GM10266 (cell line): ENCODE measurements around the gene ARNT2.

Experiments used
- DNase-seq: peaks from one replicate; pipeline ENCODE4 v3.0.0; 2012; ENCODE audit errors: extremely low spot score
- CTCF ChIP-seq: IDR thresholded peaks from 2 replicates; pipeline ENCODE4 v1.5.1; 2012; ENCODE audit warnings: mild to moderate bottlenecking, low read depth; ENCODE audit not compliant: control insufficient read depth, insufficient read depth; ENCODE audit errors: missing control alignments

ARNT2 gene

GRCh38 chr15:80578871-80579270 lies 174.7 kb downstream of the ARNT2 start:
- TF ChIP-seq CTCF: no peak
- no peak for DNase-seq

DNA sequence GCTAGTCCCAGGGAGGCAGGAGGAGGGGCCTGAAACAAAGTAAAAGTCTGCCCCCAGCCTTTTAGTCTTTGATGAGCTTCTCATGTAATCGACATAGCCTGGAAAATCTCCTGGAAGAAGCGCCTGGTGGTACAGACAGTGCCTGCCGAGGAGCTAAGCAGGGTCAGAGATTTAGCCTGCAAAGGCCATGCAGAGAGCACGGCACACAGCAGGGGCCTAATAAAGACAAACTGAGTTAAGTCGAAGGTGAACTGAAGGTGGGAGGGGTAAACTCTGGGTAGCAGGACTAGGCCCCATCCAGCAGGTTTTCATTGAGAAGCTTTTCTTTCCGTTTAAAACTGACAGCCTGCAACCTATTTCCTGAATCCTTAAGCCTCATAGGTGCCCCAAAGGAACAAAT lies 175.4 kb downstream of the ARNT2 start:
- DNase-seq: no peak
- no peak for TF ChIP-seq CTCF

GRCh38 chr15:80580106-80580505 lies 175.9 kb downstream of the ARNT2 start:
- DNase-seq: no peak
- no peak for TF ChIP-seq CTCF

- TF ChIP-seq CTCF: no peak
- DNase-seq: no peak
Measured at GRCh38 chr15:80580536-80581260, 176.5 kb downstream of the ARNT2 start.

GRCh38 chr15:80581976-80582375 lies 177.8 kb downstream of the ARNT2 start:
- DNase-seq: no peak
- TF ChIP-seq CTCF: no peak

- DNase-seq: no peak
- TF ChIP-seq CTCF: no peak
Measured at GRCh38 chr15:80582816-80583423, 178.7 kb downstream of the ARNT2 start.

GRCh38 chr15:80584561-80584964 lies 180.4 kb downstream of the ARNT2 start:
- DNase-seq: no peak
- TF ChIP-seq CTCF: no peak
